Epithelial cell of esophagus (primary cell): ENCODE measurements around the gene STARD3NL.

Source experiments
- DNase-seq: peaks from one replicate; pipeline ENCODE4 v3.0.0; 2010; ENCODE audit warnings: low read depth
- H3K4me3 ChIP-seq: 2 replicates; pipeline ENCODE4 v1.5.1; 2011; ENCODE audit warnings: mild to moderate bottlenecking, low read length, control low read depth
- TF ChIP-seq, protein P1 (sequence below): IDR thresholded peaks from 2 replicates; pipeline ENCODE4 v1.5.1; 2011; ENCODE audit warnings: low read depth, mild to moderate bottlenecking, low read length, control low read depth, inconsistent platforms; ENCODE audit not compliant: insufficient read depth; ENCODE audit errors: missing control alignments

The STARD3NL gene

DNA sequence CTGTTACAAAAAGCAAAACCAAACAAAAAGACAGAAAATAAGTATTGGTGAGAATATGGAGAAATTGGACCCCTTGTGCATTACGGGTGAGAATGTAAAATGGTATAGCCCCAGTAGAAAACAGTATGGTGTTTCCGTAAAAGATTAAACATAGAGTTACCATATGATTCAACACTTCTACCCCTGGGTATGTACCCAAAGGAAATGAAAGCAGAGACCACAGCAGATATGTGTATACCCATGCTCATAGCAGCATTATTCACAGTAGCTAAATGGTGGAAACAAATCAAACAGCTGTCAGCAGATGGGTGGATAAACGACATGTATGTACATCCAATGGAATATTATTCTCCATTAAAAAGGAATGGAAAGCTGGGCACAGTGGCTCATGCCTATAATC is 42.4 kb downstream of the STARD3NL start:
- no peak for DNase-seq
- TF ChIP-seq, protein P1, sequence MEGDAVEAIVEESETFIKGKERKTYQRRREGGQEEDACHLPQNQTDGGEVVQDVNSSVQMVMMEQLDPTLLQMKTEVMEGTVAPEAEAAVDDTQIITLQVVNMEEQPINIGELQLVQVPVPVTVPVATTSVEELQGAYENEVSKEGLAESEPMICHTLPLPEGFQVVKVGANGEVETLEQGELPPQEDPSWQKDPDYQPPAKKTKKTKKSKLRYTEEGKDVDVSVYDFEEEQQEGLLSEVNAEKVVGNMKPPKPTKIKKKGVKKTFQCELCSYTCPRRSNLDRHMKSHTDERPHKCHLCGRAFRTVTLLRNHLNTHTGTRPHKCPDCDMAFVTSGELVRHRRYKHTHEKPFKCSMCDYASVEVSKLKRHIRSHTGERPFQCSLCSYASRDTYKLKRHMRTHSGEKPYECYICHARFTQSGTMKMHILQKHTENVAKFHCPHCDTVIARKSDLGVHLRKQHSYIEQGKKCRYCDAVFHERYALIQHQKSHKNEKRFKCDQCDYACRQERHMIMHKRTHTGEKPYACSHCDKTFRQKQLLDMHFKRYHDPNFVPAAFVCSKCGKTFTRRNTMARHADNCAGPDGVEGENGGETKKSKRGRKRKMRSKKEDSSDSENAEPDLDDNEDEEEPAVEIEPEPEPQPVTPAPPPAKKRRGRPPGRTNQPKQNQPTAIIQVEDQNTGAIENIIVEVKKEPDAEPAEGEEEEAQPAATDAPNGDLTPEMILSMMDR = no peak
- no peak overlapping the region for H3K4me3 ChIP-seq

DNA sequence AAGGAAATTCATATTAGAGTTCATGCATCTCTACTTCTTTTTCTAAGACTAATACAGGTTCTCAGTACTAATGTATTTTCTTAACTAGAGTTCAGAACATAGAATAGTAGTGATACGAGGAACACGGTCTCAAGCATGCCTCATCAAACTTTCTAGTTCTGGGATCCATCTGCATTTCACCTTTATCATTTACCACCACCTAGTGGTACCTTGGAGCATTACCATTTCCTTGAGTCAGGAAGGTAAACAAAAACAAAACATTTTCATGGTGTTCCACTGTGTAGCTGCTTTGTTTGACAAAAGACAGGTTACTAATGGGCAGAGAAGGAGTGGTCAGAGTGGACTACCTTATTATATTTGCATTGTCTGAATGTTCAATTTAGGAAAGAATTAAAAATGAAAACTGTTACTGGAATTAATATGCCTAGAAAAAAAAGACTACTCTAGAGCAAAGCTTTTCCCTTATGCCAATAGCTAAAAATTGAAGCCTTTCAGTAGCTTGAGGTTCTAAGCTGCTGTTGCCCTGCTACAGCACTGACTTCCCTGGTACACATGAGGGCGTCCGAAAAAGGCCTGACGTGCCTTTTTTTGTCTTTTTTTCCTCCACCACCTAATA is 44.5 kb downstream of the STARD3NL start:
- no peak overlapping the region for H3K4me3 ChIP-seq
- peak; percentile 69 for DNase-seq
- TF ChIP-seq, protein P1 = peak; percentile 85

DNA sequence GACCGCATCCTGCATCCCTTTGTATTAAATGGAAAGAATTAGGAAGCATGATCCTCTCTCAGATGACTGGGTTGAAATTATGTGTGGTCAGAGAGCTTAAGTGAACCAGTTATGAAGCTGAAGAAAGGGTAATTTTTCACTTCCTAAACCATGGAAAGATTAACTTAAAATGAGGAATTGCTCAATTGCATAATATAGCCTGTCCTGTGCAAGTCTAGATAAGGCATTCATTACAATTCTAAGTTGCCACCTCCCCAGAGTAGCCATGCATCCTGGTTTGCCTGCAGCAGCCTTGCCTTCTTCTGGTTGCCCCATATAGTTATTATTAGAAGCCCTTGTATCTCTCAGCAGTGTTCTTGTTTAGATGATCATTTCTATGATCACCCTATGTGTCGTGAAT is 45.3 kb downstream of the STARD3NL start:
- DNase-seq = no peak
- H3K4me3 ChIP-seq = no peak overlapping the region
- TF ChIP-seq, protein P1 = no peak

DNA sequence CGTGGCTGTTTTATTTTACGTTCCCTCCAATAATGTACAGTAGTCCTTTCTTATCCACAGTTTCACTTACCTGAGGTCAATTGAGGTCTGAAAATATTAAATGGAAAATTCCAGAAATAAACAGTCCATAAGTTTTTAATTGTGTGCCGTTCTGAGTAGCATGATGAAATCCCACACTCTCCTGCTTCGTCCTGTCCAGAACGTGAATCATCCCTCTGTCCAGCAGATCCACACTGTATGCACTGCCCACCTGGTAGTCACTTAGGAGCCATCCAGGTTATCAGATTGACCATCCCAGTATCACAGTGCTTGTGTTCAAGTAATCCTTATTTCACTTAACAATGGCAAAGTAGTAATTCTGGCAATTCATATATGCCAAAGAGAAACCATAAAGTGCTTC is 46.3 kb downstream of the STARD3NL start:
- TF ChIP-seq, protein P1 = no peak
- H3K4me3 ChIP-seq = no peak overlapping the region
- no peak for DNase-seq

DNA sequence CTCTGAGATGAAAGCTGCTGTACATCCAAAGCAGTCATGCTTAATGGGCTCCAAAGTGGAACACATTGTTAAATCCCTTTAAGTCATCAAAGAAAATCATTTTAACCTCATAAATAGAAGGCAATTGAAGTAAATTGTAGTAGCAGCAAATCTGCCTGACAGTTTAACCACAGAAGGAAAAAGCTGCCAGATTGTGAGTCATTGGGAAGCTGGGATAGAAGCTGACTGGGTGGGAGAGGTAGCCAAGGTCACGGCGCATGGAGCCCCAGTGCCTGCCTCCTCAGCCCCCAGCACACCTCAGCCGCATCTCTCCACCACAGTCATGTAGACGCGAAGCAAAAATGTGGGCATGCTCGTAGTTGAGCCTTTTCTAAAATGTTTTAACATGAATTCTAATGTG is 51.3 kb downstream of the STARD3NL start:
- DNase-seq = peak; percentile 4
- TF ChIP-seq, protein P1 = no peak
- no peak overlapping the region for H3K4me3 ChIP-seq

DNA sequence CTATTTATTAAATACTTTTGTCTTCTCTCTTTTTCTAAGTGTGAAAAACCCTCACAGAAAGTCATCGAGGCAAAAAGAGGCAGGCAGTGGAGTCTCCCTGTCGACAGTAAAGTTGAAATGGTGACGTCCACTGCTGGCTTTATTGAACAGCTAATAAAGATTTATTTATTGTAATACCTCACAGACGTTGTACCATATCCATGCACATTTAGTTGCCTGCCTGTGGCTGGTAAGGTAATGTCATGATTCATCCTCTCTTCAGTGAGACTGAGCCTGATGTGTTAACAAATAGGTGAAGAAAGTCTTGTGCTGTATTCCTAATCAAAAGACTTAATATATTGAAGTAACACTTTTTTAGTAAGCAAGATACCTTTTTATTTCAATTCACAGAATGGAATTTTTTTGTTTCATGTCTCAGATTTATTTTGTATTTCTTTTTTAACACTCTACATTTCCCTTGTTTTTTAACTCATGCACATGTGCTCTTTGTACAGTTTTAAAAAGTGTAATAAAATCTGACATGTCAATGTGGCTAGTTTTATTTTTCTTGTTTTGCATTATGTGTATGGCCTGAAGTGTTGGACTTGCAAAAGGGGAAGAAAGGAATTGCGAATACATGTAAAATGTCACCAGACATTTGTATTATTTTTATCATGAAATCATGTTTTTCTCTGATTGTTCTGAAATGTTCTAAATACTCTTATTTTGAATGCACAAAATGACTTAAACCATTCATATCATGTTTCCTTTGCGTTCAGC is 52.0 kb downstream of the STARD3NL start:
- TF ChIP-seq, protein P1 = no peak
- DNase-seq = peak; percentile 41
- H3K4me3 ChIP-seq = no peak overlapping the region
